H9 (cell line): ENCODE data around the gene FAM227B. TPM values are rescaled to one million over a fixed set of nuclear protein-coding genes. Genes with fewer than 3 reads are reported as not detected.

Source experiments
- DNase-seq: peaks from one replicate; pipeline ENCODE4 v3.0.0-alpha.2; 2017
- H2AFZ ChIP-seq: one replicate; pipeline ENCODE4 v1.6.1; 2013; ENCODE audit warnings: mild to moderate bottlenecking, low read length, control low read depth, moderate library complexity
- H2AK5ac ChIP-seq: 2 replicates; pipeline ENCODE4 v1.6.1; 2013; ENCODE audit warnings: low read length, control low read depth, mixed read lengths; ENCODE audit not compliant: insufficient read length
- H2BK120ac ChIP-seq: one replicate; pipeline ENCODE4 v1.6.1; 2013; ENCODE audit warnings: low read depth, mild to moderate bottlenecking, low read length, control low read depth, inconsistent platforms; ENCODE audit not compliant: poor library complexity, severe bottlenecking
- H2BK12ac ChIP-seq: 2 replicates; pipeline ENCODE4 v1.6.1; 2013; ENCODE audit warnings: low read length, control low read depth, mixed read lengths, low read depth; ENCODE audit not compliant: insufficient read length
- H2BK15ac ChIP-seq: 2 replicates; pipeline ENCODE4 v1.6.1; 2013; ENCODE audit warnings: low read depth, low read length, control low read depth
- H2BK20ac ChIP-seq: one replicate; pipeline ENCODE4 v1.6.1; 2013; ENCODE audit warnings: low read depth, mild to moderate bottlenecking, low read length, control low read depth, inconsistent platforms; ENCODE audit not compliant: poor library complexity, severe bottlenecking
- H2BK5ac ChIP-seq: 2 replicates; pipeline ENCODE4 v1.6.1; 2013; ENCODE audit warnings: low read length, control low read depth, mixed read lengths; ENCODE audit not compliant: insufficient read length
- H3K14ac ChIP-seq: 2 replicates; pipeline ENCODE4 v1.6.1; 2013; ENCODE audit warnings: low read length, control low read depth; ENCODE audit not compliant: insufficient read depth
- H3K18ac ChIP-seq: 2 replicates; pipeline ENCODE4 v1.6.1; 2013; ENCODE audit warnings: low read depth, mild to moderate bottlenecking, mixed read lengths, low read length, control low read depth; ENCODE audit not compliant: insufficient read length
- H3K23ac ChIP-seq: 2 replicates; pipeline ENCODE4 v1.6.1; 2013; ENCODE audit warnings: low read length, control low read depth, mixed read lengths, low read depth; ENCODE audit not compliant: insufficient read length
- H3K23me2 ChIP-seq: 2 replicates; pipeline ENCODE4 v1.6.1; 2013; ENCODE audit warnings: low read depth, mild to moderate bottlenecking, mixed read lengths, low read length, control low read depth; ENCODE audit not compliant: insufficient read length, poor library complexity, severe bottlenecking
- H3K27ac ChIP-seq: 2 replicates; pipeline ENCODE4 v1.5.1; 2013; ENCODE audit warnings: low read length, control low read depth, mixed read lengths, low read depth; ENCODE audit not compliant: insufficient read length
- H3K27me3 ChIP-seq: 2 replicates; pipeline ENCODE4 v1.6.1; 2013; ENCODE audit warnings: low read length, control low read depth, inconsistent platforms; ENCODE audit not compliant: insufficient read depth
- H3K4ac ChIP-seq: 2 replicates; pipeline ENCODE4 v1.6.1; 2013; ENCODE audit warnings: low read depth, mild to moderate bottlenecking, control low read depth, inconsistent platforms, low read length, moderate library complexity
- H3K4me1 ChIP-seq: 2 replicates; pipeline ENCODE4 v1.6.1; 2013; ENCODE audit warnings: low read length, control low read depth, inconsistent platforms; ENCODE audit not compliant: insufficient read depth
- H3K4me2 ChIP-seq: 2 replicates; pipeline ENCODE4 v1.6.1; 2013; ENCODE audit warnings: low read length, control low read depth, mixed read lengths; ENCODE audit not compliant: insufficient read length, insufficient read depth
- H3K56ac ChIP-seq: 2 replicates; pipeline ENCODE4 v1.6.1; 2013; ENCODE audit warnings: low read depth, mild to moderate bottlenecking, mixed read lengths, low read length, control low read depth; ENCODE audit not compliant: insufficient read length
- H3K79me1 ChIP-seq: 2 replicates; pipeline ENCODE4 v1.6.1; 2013; ENCODE audit warnings: low read depth, mild to moderate bottlenecking, moderate library complexity, low read length, control low read depth, inconsistent platforms; ENCODE audit not compliant: insufficient read depth, poor library complexity, severe bottlenecking
- H3K79me2 ChIP-seq: 2 replicates; pipeline ENCODE4 v1.6.1; 2013; ENCODE audit warnings: low read length, control low read depth, inconsistent platforms; ENCODE audit not compliant: insufficient read depth
- H3K9ac ChIP-seq: 2 replicates; pipeline ENCODE4 v1.6.1; 2013; ENCODE audit warnings: low read length, control low read depth, mixed read lengths; ENCODE audit not compliant: insufficient read length; ENCODE audit errors: extremely low read depth
- H3K9me3 ChIP-seq: one replicate; pipeline ENCODE4 v1.6.1; 2013; ENCODE audit warnings: low read depth, low read length, inconsistent platforms; ENCODE audit not compliant: control insufficient read depth
- H3T11ph ChIP-seq: one replicate; pipeline ENCODE4 v1.6.1; 2013; ENCODE audit warnings: mild to moderate bottlenecking, low read length, control low read depth, inconsistent platforms
- H4K20me1 ChIP-seq: one replicate; pipeline ENCODE4 v1.6.1; 2013; ENCODE audit not compliant: control insufficient read depth, insufficient read length, insufficient read depth
- H4K5ac ChIP-seq: 2 replicates; pipeline ENCODE4 v1.6.1; 2013; ENCODE audit warnings: low read depth, mild to moderate bottlenecking, mixed read lengths, low read length, control low read depth; ENCODE audit not compliant: insufficient read length
- H4K8ac ChIP-seq: replicated peaks from 2 replicates; pipeline ENCODE4 v1.6.1; 2013; ENCODE audit warnings: low read length, control low read depth, mixed read lengths, low read depth; ENCODE audit not compliant: insufficient read length
- H4K91ac ChIP-seq: 2 replicates; pipeline ENCODE4 v1.6.1; 2013; ENCODE audit warnings: low read depth, mild to moderate bottlenecking, moderate library complexity, mixed read lengths, low read length, control low read depth; ENCODE audit not compliant: insufficient read length
- H3K27ac Mint-ChIP-seq, 3 experiments: 2 replicates in 2 of 3; 3 replicates in 1 of 3; pipeline ENCODE4 v1.8.0; 2020 to 2021; ENCODE audit warnings: mixed read lengths in 3 of 3, mild to moderate bottlenecking in 1 of 3, moderate library complexity in 1 of 3
- H3K27me3 Mint-ChIP-seq: 2 replicates; pipeline ENCODE4 v1.8.0; 2021; ENCODE audit warnings: low read depth, mild to moderate bottlenecking, moderate library complexity, mixed read lengths
- H3K36me3 Mint-ChIP-seq, 3 experiments: 2 replicates in 2 of 3; 3 replicates in 1 of 3; pipeline ENCODE4 v1.8.0; 2020 to 2021; ENCODE audit warnings: low read depth in 3 of 3, mixed read lengths in 3 of 3; ENCODE audit not compliant: insufficient read depth in 1 of 3
- H3K4me1 Mint-ChIP-seq, 2 experiments: 2 replicates each; pipeline ENCODE4 v1.8.0; 2020; ENCODE audit warnings: mixed read lengths in 2 of 2
- H3K4me3 Mint-ChIP-seq, 2 experiments: 2 replicates in 1 of 2; 3 replicates in 1 of 2; pipeline ENCODE4 v1.8.0; 2020 to 2021; ENCODE audit warnings: mild to moderate bottlenecking in 2 of 2, mixed read lengths in 2 of 2, moderate library complexity in 1 of 2
- H3K9me3 Mint-ChIP-seq, 2 experiments: 2 replicates in 1 of 2; 3 replicates in 1 of 2; pipeline ENCODE4 v1.8.0; 2020; ENCODE audit warnings: mild to moderate bottlenecking in 2 of 2, mixed read lengths in 2 of 2, moderate library complexity in 1 of 2
- CTCF ChIP-seq: fragments of 200-600 bp; sonication (generic); conservative IDR thresholded peaks from 3 replicates; pipeline ENCODE4 v1.8.0; 2021; ENCODE audit warnings: antibody characterized with exemption, mild to moderate bottlenecking
- total RNA-seq: library from RNA; stranded (reverse); gene quantifications from 2 replicates; pipeline ENCODE4 v1.2.1, GENCODE V29; 2021

Gene FAM227B
- total RNA-seq, 1 experiment from 2014 or later, result 5.5 TPM

- H2BK12ac ChIP-seq, result no peak overlapping the region
- no peaks in the 10 kb centered on the region; the same call in 1 of the 2 replicates for H3K4me1 ChIP-seq
- no peaks in the 10 kb centered on the region for H3K23me2 ChIP-seq
- H4K91ac ChIP-seq, result no peak overlapping the region
- no peak overlapping the region for H3K4me2 ChIP-seq
- H3K4me1 Mint-ChIP-seq, result peaks cover 4% of the 10 kb centered on the region in 2 experiments
- peaks cover 0 to 9% (median 0%) of the 10 kb centered on the region in 3 experiments; a peak in 1 of 7 replicates for H3K36me3 Mint-ChIP-seq
- no peak overlapping the region for H2AK5ac ChIP-seq
- no peak overlapping the region for H2BK5ac ChIP-seq
- no peak overlapping the region for H3K4ac ChIP-seq
- H3K79me2 ChIP-seq, result no peaks in the 10 kb centered on the region
- H2AFZ ChIP-seq, result no peak overlapping the region
- H3K27ac ChIP-seq, result no peak overlapping the region
- peaks cover 5% of the 10 kb centered on the region in 2 experiments; a peak in 3 of 5 replicates for H3K9me3 Mint-ChIP-seq
- no peak overlapping the region for H2BK120ac ChIP-seq
- H3K56ac ChIP-seq, result no peak overlapping the region
- H3K27me3 Mint-ChIP-seq, result no peaks in the 10 kb centered on the region
- H3K9me3 ChIP-seq, result no peaks in the 10 kb centered on the region
- no peak for DNase-seq
- no peak overlapping the region for H2BK15ac ChIP-seq
- no peak overlapping the region for H3T11ph ChIP-seq
- H3K4me3 Mint-ChIP-seq, result no peak overlapping the region
- H3K14ac ChIP-seq, result no peak overlapping the region
- no peak overlapping the region for H3K23ac ChIP-seq
- no peak overlapping the region for H3K27ac Mint-ChIP-seq
- no peak overlapping the region for H3K9ac ChIP-seq
- no peak overlapping the region for H3K18ac ChIP-seq
- no peaks in the 10 kb centered on the region for H3K27me3 ChIP-seq
- H4K5ac ChIP-seq, result no peak overlapping the region
- H2BK20ac ChIP-seq, result no peak overlapping the region
- no peak overlapping the region for H4K8ac ChIP-seq
- peak; percentile 40; the same call in 2 of the 3 replicates for TF ChIP-seq CTCF
- no peaks in the 10 kb centered on the region for H3K79me1 ChIP-seq
- no peaks in the 10 kb centered on the region for H4K20me1 ChIP-seq
Observed at GRCh38 chr15:49606594-49606993, 14.0 kb downstream of the FAM227B start.
